NT2/D1 (cell line): Measurements from ENCODE around the gene RABGGTA.

ENCODE experiments used
- SUZ12 ChIP-seq: IDR thresholded peaks from 2 replicates; pipeline ENCODE4 v1.6.1; 2011; ENCODE audit not compliant: insufficient read length, insufficient read depth; ENCODE audit errors: extremely low read depth
- YY1 ChIP-seq: IDR thresholded peaks from 2 replicates; pipeline ENCODE4 v1.6.1; 2011; ENCODE audit not compliant: insufficient read length, insufficient read depth
- ZNF274 ChIP-seq: IDR thresholded peaks from 2 replicates; pipeline ENCODE4 v1.6.1; 2011; ENCODE audit warnings: mild to moderate bottlenecking, low read depth, low read length

DNA sequence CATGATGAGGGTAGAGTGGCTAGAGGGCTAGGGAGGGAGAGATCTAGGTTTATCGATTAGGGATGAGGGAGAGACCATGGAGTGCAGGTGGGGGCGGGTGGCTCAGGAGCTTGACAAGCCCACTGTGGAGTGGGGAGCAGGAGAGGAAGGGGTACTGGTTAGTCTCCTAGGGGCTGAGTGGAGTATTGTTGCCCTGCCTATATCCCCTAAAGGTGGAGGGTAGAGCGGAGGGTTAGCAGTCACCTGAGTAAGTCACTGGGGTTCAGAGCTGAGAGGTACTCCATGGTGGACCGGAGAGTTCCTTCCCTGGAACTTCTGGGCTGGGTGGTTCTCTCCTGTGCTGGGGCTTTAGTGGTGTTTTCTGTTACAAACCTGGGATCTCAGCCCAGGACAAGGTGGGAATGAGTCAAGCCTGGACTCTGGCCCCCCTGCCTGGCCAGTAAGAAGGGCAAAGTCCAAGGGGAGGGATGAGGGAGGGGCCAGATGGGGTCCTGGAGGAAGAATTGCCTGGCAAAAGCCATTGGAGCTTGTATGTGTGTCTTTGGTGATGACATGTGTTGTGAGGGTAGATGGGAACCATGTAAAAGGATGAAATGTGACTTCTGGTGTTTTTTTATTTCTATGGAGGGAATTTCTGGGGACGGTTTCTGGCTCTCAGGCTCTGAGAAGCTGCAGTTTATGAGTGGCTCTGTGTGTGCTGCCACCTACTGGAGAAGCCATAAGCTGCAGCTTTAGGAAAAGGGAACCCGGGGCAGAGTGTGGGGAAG is 36.4 kb upstream of the RABGGTA start, which contains the start of gene CIDEB:
- TF ChIP-seq YY1 (no peak), SUZ12 (no peak), ZNF274 (no peak)
